HG03108 (cell line): ENCODE data around the gene NEB.
"Not testable (repeated sequence)": the region's sequence is repeated elsewhere in the genome, so short reads cannot be mapped to it uniquely, and the experiment has no call there.

Source experiments
- ATAC-seq: cut with Tn5 transposase; IDR thresholded peaks from one replicate; pipeline ENCODE4 v1.9.1; 2021; ENCODE audit warnings: moderate library complexity; ENCODE audit not compliant: unreplicated experiment

NEB gene

DNA sequence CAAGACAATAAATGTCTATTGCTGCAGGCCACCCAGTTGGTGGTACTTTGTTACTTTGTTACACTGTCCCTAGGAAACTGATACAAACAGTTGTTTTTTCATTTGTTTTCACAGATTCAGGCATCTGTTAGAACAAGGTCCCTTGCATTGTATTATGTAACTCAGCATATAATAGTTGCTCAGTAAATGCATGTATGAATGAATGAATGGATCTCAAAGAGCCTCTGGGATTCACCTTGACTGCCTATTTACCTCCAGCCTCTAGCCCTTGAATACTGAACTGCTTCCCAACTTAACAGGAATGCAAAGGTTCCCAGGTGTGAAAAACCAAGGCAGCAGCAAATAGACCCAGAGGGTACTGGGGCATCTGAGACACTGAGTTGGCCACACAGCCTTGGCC, 27.4 kb upstream of the NEB start:
- ATAC-seq, result no peak

DNA sequence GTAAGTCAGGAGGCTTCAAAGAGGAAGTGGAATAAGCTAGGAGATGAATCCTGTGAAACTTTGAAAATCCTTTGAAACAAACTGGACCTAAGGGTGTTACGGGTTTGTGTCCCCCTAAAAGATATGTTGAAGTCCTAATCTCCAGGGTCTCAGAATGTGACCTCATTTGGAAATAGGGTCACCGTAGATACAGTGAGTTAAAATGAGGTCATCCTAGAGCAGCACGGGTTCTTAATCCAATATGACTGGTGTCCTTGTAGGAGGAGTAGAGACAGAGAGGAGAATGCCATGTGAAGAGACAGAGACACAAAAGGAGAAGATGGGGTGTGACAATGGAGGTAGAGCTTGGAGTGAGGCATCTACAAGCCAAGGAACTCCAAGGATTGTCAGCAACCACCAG, 26.9 kb upstream of the NEB start:
- no peak for ATAC-seq

DNA sequence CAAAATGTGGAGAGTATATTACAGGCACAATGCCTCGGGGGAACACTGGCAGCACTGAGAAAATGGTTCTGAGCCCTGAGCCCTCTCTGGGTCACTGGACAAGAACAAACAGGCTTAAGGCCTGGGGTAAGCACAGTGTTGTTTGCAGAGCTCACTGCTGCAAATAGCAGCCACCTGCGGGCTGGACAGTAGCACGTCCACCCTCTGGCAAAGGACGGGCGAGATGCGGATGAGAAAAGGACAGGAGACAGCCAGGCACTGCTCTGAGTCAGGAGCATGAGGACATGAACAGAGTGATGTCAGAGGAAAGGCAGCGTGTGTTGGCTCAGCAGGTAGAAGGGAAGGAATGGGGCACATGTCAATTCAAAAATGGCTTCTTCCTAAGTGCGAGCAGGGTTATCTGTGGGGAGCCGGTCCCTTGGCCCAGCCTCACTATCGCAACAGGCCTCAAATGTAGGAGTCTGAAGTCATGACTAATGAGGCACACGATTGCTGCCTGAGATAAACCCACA, 25.9 kb upstream of the NEB start:
- ATAC-seq, result no peak

DNA sequence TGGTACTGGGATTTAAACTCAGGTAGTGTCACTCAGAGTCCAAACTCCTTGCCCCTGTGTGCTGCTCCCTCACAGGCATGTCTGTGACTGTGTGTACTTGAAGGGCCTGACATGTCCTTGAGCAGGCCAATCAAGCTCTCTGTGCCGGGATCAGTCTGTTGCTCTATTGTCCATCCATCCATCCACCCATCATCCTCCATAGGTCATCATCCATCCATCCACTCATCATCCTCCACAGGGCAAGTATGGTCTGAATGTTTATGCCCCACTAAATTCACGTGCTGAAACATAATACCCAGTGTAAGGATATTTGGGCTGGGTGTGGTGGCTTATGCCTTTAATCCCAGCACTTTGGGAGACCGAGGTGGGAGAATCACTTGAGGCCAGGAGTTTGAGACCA, 24.5 kb upstream of the NEB start:
- ATAC-seq, result no peak

GRCh38 chr2:151757861-151758260, 23.6 kb upstream of the NEB start:
- ATAC-seq, result no peak

- no peak for ATAC-seq
These were observed 22.5 kb upstream of the NEB start for GRCh38 chr2:151756820-151757219.

DNA sequence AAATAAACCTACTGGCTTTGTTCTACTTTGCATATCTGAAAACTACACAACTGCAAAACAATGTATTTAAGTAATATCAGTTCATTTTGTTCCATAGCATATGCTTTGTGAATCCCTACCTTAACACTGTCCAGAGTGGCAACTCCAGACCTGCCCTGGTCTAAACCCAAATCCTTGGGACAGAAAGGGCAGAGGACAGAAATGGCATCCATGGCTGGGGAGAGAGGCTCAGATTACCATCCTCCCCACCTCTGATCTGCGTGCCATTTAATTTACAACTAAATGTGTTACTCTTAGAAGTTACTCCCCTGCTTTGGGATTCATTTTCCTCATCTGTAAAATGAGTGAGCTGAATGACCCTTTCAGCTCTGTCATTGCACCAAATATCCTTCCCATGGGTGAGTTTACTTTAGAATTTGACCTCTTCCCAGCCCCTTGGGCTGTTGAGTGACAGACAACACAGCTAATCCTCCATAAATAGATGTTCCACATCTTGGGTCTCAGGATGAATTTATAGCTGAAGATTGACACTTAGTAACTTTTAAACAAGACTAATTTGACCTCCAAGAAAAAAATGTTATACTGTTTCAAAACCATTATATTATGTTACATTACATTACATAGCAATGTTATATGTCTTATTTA, 20.1 kb upstream of the NEB start:
- no peak for ATAC-seq

DNA sequence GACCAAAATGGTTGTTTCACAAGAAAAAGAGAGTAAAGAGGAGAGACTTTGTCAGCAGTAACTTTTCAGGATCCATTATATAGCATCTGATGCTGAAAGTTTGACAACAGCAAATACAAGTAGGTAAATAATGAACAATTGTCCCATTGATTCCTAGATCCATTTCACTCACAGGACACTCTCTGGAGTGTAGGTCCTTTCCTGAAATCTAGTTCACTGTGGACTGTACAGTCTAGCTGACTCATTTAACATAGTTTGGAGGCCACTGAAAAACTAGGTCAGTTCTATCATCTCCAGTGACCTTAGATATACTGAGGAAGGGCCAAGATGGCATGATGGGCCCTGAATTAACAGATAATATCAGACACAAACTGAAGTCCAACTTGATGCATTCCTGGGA, 19.3 kb upstream of the NEB start:
- no peak for ATAC-seq

DNA sequence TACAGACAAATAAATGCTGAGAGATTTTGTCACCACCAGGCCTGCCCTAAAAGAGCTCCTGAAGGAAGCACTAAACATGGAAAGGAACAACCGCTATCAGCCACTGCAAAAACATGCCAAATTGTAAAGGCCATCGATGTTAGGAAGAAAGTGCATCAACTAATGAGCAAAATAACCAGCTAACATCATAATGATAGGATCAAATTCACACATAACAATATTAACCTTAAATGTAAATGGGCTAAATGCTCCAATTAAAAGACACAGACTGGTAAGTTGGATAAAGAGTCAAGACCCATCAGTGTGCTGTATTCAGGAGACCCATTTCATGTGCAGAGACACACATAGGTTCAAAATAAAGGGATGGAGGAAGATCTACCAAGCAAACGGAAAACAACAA, 11.0 kb upstream of the NEB start:
- not testable (repeated sequence) for ATAC-seq

- ATAC-seq, result no peak
These were observed 3.9 kb downstream of the NEB start for GRCh38 chr2:151730262-151730975.

- no peak for ATAC-seq
These were observed 4.4 kb downstream of the NEB start for GRCh38 chr2:151729837-151730236.

DNA sequence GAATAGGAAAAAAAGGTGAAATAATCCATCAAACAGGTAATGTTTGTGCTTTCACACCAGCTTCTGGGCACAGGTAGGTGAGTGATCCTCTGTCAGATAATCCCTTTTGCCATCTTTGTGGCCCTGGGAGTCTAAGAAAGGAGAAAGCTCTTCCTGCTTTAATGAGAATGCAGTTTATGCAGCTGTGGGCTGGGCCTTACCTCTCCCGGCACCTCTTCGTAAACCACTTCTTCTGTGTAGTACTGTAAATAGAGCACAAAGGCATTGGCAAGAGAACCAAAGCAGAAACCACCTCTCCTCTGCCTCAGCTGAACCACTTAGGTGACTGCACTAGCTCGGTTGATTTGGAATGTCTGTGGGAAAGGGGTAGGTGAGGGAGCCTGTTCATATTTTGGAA, 4.9 kb downstream of the NEB start:
- ATAC-seq, result no peak

- ATAC-seq, result no peak
These were observed 5.4 kb downstream of the NEB start for GRCh38 chr2:151728804-151729414.

GRCh38 chr2:151727593-151728552, 6.4 kb downstream of the NEB start:
- no peak for ATAC-seq

- no peak for ATAC-seq
These were observed 13.1 kb downstream of the NEB start for GRCh38 chr2:151721161-151721560.

GRCh38 chr2:151720521-151720920, 13.8 kb downstream of the NEB start:
- ATAC-seq, result no peak

DNA sequence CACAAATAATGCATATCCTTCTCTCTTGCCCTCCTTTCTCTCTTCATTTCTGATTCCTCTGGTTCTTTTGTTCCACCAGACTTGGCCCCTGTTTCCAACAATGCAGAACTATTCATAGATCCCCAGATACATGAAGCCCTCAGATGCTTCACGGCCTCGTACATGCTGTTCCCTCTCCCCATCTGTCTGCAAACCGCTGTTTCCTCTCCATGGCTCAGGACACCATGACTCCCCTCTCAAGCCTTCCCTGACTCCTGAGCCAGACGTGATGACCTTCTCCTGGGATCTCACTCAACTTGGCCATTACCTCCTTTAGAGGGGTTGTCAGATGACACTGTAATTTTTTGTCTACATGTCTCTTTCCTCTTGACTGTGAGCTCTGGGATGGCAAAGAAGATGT, 15.5 kb downstream of the NEB start:
- ATAC-seq, result no peak

- ATAC-seq, result no peak
These were observed 16.0 kb downstream of the NEB start for GRCh38 chr2:151718247-151718646.

GRCh38 chr2:151716721-151717120, 17.6 kb downstream of the NEB start:
- ATAC-seq, result no peak

GRCh38 chr2:151713291-151713903, 20.9 kb downstream of the NEB start:
- ATAC-seq, result no peak

DNA sequence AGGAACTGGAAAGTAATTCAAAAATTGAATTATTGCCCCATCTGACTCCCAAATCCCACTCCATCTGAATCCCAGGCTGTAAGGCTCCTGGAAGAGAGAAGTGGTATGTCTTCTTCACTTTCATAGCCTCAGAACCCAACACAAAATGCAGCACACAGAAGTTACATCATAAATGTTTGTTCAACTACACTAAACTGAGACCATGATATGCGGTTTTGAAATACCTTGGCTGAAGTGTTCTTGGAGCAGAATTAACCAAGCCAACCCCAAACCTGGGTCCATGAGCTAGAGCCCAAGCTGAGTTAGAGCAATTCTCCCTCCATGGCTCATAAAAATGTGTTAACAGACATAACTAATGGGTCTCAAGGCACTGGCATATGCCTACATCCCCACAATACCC, 23.3 kb downstream of the NEB start:
- no peak for ATAC-seq
